ENCODE measurements around the gene COQ5.

The COQ5 gene

GRCh38 chr12:120480211-120480610 is 48.7 kb downstream of the COQ5 start:
- H3K36me3 Mint-ChIP-seq (ENCODE audit: low read depth), result peaks cover 6% of the 10 kb centered on the region
- no peak overlapping the region for H3K4me3 Mint-ChIP-seq
- no peaks in the 10 kb centered on the region for H3K27me3 Mint-ChIP-seq (ENCODE audit: low read depth)
- no peak overlapping the region for H3K27ac Mint-ChIP-seq
- H3K9me3 Mint-ChIP-seq, result no peaks in the 10 kb centered on the region
- H3K4me1 Mint-ChIP-seq (ENCODE audit: low read depth), result peaks cover 2% of the 10 kb centered on the region

- H3K4me1 Mint-ChIP-seq (ENCODE audit: low read depth), result peaks cover 5% of the 10 kb centered on the region
- H3K36me3 Mint-ChIP-seq (ENCODE audit: low read depth), result peaks cover 6% of the 10 kb centered on the region
- no peak overlapping the region for H3K27ac Mint-ChIP-seq
- peaks cover 4% of the 10 kb centered on the region for H3K27me3 Mint-ChIP-seq (ENCODE audit: low read depth)
- no peak overlapping the region for H3K4me3 Mint-ChIP-seq
- no peaks in the 10 kb centered on the region for H3K9me3 Mint-ChIP-seq
Measured at GRCh38 chr12:120479458-120479857, 49.5 kb downstream of the COQ5 start.

DNA sequence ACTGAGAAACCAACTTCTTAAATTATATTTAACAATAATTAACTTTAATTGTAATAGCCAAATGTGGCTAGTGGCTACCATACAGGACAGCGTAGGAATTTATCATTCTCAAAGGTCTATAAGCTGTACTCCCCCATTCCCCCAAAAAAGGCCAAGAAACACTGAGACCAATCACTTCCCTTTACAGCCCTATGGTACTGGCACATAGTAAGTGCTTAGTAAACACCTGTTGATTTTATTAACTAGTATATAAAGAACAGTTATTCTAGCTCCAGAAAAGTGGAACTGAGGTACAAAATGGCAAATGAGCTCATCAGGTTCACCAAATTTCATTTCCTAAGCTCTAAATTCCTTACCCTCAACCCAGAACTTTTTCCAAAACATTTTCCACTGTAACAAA is 53.3 kb downstream of the COQ5 start:
- peaks cover 2% of the 10 kb centered on the region for H3K36me3 Mint-ChIP-seq (ENCODE audit: low read depth)
- peaks cover 8% of the 10 kb centered on the region for H3K27me3 Mint-ChIP-seq (ENCODE audit: low read depth)
- no peak overlapping the region for H3K27ac Mint-ChIP-seq
- H3K9me3 Mint-ChIP-seq, result no peaks in the 10 kb centered on the region
- peaks cover 9% of the 10 kb centered on the region for H3K4me1 Mint-ChIP-seq (ENCODE audit: low read depth)
- no peak overlapping the region for H3K4me3 Mint-ChIP-seq

- H3K27me3 Mint-ChIP-seq (ENCODE audit: low read depth), result peaks cover 8% of the 10 kb centered on the region
- no peak overlapping the region for H3K4me3 Mint-ChIP-seq
- peaks cover 4% of the 10 kb centered on the region for H3K36me3 Mint-ChIP-seq (ENCODE audit: low read depth)
- peaks cover 10% of the 10 kb centered on the region for H3K4me1 Mint-ChIP-seq (ENCODE audit: low read depth)
- H3K27ac Mint-ChIP-seq, result no peak overlapping the region
- no peaks in the 10 kb centered on the region for H3K9me3 Mint-ChIP-seq
Measured at GRCh38 chr12:120474616-120474960, 54.4 kb downstream of the COQ5 start.

GRCh38 chr12:120473807-120474615 is 54.9 kb downstream of the COQ5 start:
- H3K4me3 Mint-ChIP-seq, result no peak overlapping the region
- no peak overlapping the region for H3K27ac Mint-ChIP-seq
- H3K27me3 Mint-ChIP-seq (ENCODE audit: low read depth), result peaks cover 8% of the 10 kb centered on the region
- no peaks in the 10 kb centered on the region for H3K9me3 Mint-ChIP-seq
- H3K4me1 Mint-ChIP-seq (ENCODE audit: low read depth), result peaks cover 10% of the 10 kb centered on the region
- peaks cover 4% of the 10 kb centered on the region for H3K36me3 Mint-ChIP-seq (ENCODE audit: low read depth)

GRCh38 chr12:120472521-120472920 is 56.4 kb downstream of the COQ5 start:
- H3K27ac Mint-ChIP-seq, result no peak overlapping the region
- peaks cover 4% of the 10 kb centered on the region for H3K36me3 Mint-ChIP-seq (ENCODE audit: low read depth)
- peaks cover 8% of the 10 kb centered on the region for H3K27me3 Mint-ChIP-seq (ENCODE audit: low read depth)
- H3K9me3 Mint-ChIP-seq, result no peaks in the 10 kb centered on the region
- peaks cover 11% of the 10 kb centered on the region for H3K4me1 Mint-ChIP-seq (ENCODE audit: low read depth)
- H3K4me3 Mint-ChIP-seq, result no peak overlapping the region

DNA sequence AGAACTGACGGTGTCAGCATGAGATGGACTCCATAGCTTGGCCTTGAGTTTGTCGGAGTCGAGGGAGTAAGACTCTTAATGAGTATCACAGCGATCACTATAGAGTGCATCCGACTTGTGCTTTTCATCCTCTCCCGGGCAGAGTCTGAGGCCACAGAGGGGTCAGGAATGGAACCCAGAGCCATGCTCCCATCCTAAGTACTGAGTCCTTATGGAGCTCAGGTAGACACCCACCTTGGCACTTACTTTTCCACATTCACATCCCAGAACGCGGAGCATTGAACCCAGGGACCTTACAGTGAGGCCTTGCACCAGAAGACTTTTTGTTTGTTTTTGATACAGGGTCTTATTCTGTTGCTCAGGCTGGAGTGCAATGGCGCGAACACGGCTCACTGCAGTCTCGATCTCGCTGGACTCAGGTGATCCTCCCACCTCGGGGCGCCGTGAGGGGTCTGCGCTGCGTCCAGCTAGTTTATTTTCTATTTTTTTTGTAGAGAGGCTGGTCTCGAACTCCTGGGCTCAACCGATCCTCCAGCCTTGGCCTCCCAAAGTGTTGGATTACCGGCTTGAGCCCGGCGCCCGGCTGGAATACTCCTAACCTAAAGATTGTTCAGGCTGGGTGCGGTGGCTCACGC is 58.7 kb downstream of the COQ5 start:
- peaks cover 8% of the 10 kb centered on the region for H3K27me3 Mint-ChIP-seq (ENCODE audit: low read depth)
- peak overlapping the region; percentile 93 for H3K4me3 Mint-ChIP-seq

DNA sequence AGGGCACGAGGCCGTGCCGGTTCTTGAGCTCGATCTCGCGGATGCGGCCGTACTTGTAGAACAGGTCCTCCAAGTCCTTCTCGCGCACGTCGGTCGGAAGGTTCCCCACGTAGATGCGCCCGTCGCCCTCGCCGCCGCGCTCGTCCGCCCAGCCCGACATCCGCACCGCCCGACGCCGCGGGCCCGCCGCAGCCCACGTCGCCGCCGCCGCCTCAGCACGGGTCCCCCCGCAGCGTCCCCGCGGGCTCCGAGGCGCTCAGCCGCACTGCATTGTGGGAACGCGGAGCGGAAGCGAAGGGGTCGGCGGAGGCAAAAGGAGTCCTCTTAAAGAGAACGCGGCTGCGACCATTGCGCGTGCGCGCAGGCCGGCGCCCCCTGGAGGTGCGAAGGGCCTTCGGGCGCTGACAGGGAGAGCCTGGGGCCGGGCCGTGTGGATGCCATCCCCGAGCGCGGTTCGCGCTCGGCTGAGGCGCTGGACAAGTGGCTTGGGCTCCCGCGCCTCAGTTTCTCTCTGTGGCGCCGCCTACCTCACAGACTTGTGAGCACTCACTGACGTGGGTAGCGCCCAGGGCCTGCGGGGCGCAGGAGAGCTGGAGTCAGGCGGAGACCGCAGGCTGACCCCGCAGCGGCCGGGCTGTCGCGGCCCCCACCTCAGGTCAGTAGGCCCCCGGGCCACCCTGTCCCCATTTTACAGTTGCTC is 59.4 kb downstream of the COQ5 start, which contains the start of gene SRSF9:
SRSF9 (minus strand) TSS at position 299 of the 700 bp plus-strand sequence; CDS start at position 160, 139 bp downstream.
- H3K36me3 Mint-ChIP-seq (ENCODE audit: low read depth), result peaks cover 15% of the 10 kb centered on the region
- H3K27me3 Mint-ChIP-seq (ENCODE audit: low read depth), result peaks cover 4% of the 10 kb centered on the region
- H3K27ac Mint-ChIP-seq, result peak within 1 kb of the TSS; percentile 85
- no peaks in the 10 kb centered on the region for H3K9me3 Mint-ChIP-seq
- peaks cover 21% of the 10 kb centered on the region for H3K4me1 Mint-ChIP-seq (ENCODE audit: low read depth)
- peak within 1 kb of the TSS; percentile 93 for H3K4me3 Mint-ChIP-seq

More for the DNA sequence above, 58.7 kb downstream of the COQ5 start:
- peaks cover 11% of the 10 kb centered on the region for H3K36me3 Mint-ChIP-seq (ENCODE audit: low read depth)
- H3K27ac Mint-ChIP-seq, result peak overlapping the region; percentile 85
- peaks cover 22% of the 10 kb centered on the region for H3K4me1 Mint-ChIP-seq (ENCODE audit: low read depth)
- no peaks in the 10 kb centered on the region for H3K9me3 Mint-ChIP-seq

DNA sequence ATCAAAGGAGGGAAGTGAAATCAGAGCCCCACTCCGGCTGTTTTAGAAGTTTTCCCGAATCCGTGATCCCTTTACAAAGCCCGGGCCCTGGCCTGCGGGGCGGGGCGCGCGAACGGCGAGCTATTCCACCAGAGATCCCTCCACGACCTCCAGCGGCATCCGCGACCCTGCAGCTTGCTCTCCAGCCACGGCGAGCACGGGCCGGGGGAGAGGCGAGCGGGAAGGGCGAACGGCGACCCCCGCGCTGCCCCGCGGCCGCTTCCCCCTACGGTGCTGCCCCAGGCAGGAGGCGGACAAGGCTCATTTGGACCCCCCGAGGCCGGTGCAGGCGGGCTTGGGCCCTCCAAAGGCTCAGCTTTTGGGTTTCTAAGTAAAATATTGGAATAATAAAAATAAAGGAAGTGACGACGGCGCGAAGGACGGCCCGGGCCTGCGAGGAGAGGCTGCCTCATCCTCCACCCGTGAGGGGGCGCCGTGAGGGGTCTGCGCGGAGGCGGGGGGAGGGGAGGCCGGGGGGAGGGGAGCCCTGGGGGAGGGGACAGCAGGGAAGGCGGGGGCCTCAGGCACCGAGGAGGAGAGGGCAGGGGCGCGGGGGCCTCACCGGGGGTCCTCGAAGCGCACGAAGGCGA is 60.0 kb downstream of the COQ5 start:
- H3K4me3 Mint-ChIP-seq, result peak overlapping the region; percentile 93

GRCh38 chr12:120468325-120468820 is 60.6 kb downstream of the COQ5 start:
- peaks cover 23% of the 10 kb centered on the region for H3K4me1 Mint-ChIP-seq (ENCODE audit: low read depth)
- no peaks in the 10 kb centered on the region for H3K9me3 Mint-ChIP-seq
- H3K27ac Mint-ChIP-seq, result peak overlapping the region; percentile 81
- peaks cover 25% of the 10 kb centered on the region for H3K36me3 Mint-ChIP-seq (ENCODE audit: low read depth)
- H3K27me3 Mint-ChIP-seq (ENCODE audit: low read depth), result peaks cover 4% of the 10 kb centered on the region
- peak overlapping the region; percentile 87 for H3K4me3 Mint-ChIP-seq

More for the DNA sequence above, 60.0 kb downstream of the COQ5 start:
- Mint-ChIP-seq H3K9me3 (no peaks in the 10 kb centered on the region), H3K27ac (peak overlapping the region; percentile 85), H3K4me1 (ENCODE audit: low read depth) (peaks cover 23% of the 10 kb centered on the region), H3K36me3 (ENCODE audit: low read depth) (peaks cover 21% of the 10 kb centered on the region), H3K27me3 (ENCODE audit: low read depth) (peaks cover 4% of the 10 kb centered on the region)

- H3K4me1 Mint-ChIP-seq (ENCODE audit: low read depth), result peaks cover 23% of the 10 kb centered on the region
- H3K27me3 Mint-ChIP-seq (ENCODE audit: low read depth), result no peaks in the 10 kb centered on the region
- H3K9me3 Mint-ChIP-seq, result no peaks in the 10 kb centered on the region
- H3K36me3 Mint-ChIP-seq (ENCODE audit: low read depth), result peaks cover 30% of the 10 kb centered on the region
- peak overlapping the region; percentile 87 for H3K4me3 Mint-ChIP-seq
- H3K27ac Mint-ChIP-seq, result no peak overlapping the region
Measured at GRCh38 chr12:120467439-120467838, 61.5 kb downstream of the COQ5 start.

GRCh38 chr12:120466560-120467315 is 62.2 kb downstream of the COQ5 start:
- no peak overlapping the region for H3K4me3 Mint-ChIP-seq
- H3K36me3 Mint-ChIP-seq (ENCODE audit: low read depth), result peaks cover 37% of the 10 kb centered on the region
- H3K4me1 Mint-ChIP-seq (ENCODE audit: low read depth), result peaks cover 23% of the 10 kb centered on the region
- H3K27ac Mint-ChIP-seq, result no peak overlapping the region
- H3K9me3 Mint-ChIP-seq, result no peaks in the 10 kb centered on the region
- H3K27me3 Mint-ChIP-seq (ENCODE audit: low read depth), result no peaks in the 10 kb centered on the region

GRCh38 chr12:120465756-120466155 is 63.2 kb downstream of the COQ5 start:
- Mint-ChIP-seq H3K4me1 (ENCODE audit: low read depth) (peaks cover 19% of the 10 kb centered on the region), H3K27me3 (ENCODE audit: low read depth) (no peaks in the 10 kb centered on the region), H3K4me3 (no peak overlapping the region), H3K36me3 (ENCODE audit: low read depth) (peaks cover 40% of the 10 kb centered on the region), H3K9me3 (no peaks in the 10 kb centered on the region), H3K27ac (no peak overlapping the region)
